SK-N-MC (cell line): ENCODE measurements around the gene FERMT1.

Experiments used
- DNase-seq: peaks from one replicate; pipeline ENCODE4 v3.0.0-alpha.2; 2011; ENCODE audit warnings: low read depth, low spot score
- H3K27ac ChIP-seq: fragments of 200-600 bp; sonication (generic); 2 replicates; pipeline ENCODE4 v1.5.1; 2016; ENCODE audit warnings: mixed run types
- H3K36me3 ChIP-seq: fragments of 200-600 bp; sonication (generic); 2 replicates; pipeline ENCODE4 v1.6.1; 2017; ENCODE audit warnings: antibody characterized with exemption, low read length, mixed read lengths; ENCODE audit not compliant: insufficient read depth
- H3K4me3 ChIP-seq: fragments of 200-600 bp; sonication (generic); 2 replicates; pipeline ENCODE4 v1.5.1; 2016
- H3K9ac ChIP-seq: fragments of 200-600 bp; sonication (generic); 2 replicates; pipeline ENCODE4 v1.8.0; 2017; ENCODE audit warnings: mixed run types, mixed read lengths; ENCODE audit not compliant: insufficient read length
- H3K9me3 ChIP-seq: fragments of 200-600 bp; sonication (generic); 2 replicates; pipeline ENCODE4 v1.6.1; 2017; ENCODE audit warnings: low read depth, mild to moderate bottlenecking, antibody characterized with exemption, low read length, moderate library complexity, mixed read lengths
- EZH2 ChIP-seq: fragments of 200-600 bp; sonication (generic); IDR thresholded peaks from one replicate; pipeline ENCODE4 v1.6.1; 2017; ENCODE audit warnings: antibody characterized with exemption
- FOXP2 ChIP-seq: optimal IDR thresholded peaks from 2 replicates; pipeline ENCODE3; 2011; ENCODE audit warnings: mild to moderate bottlenecking, moderate library complexity; ENCODE audit not compliant: insufficient read depth; ENCODE audit errors: extremely low read length, control extremely low read depth
- POLR2AphosphoS5 ChIP-seq: IDR thresholded peaks from 2 replicates; pipeline ENCODE4 v1.6.1; 2012; ENCODE audit warnings: mild to moderate bottlenecking, low read depth, low read length, borderline replicate concordance

FERMT1 gene

GRCh38 chr20:6104493-6105188 is 18.2 kb downstream of the FERMT1 start:
- TF ChIP-seq POLR2AphosphoS5 (no peak), FOXP2 (no peak), EZH2 (no peak)
- no peak overlapping the region for H3K4me3 ChIP-seq
- H3K27ac ChIP-seq, result no peak overlapping the region
- no peaks in the 10 kb centered on the region for H3K9me3 ChIP-seq
- no peak for DNase-seq
- peaks cover 55% of the 10 kb centered on the region for H3K36me3 ChIP-seq
- no peak overlapping the region for H3K9ac ChIP-seq

GRCh38 chr20:6103301-6103700 is 19.5 kb downstream of the FERMT1 start:
- no peak overlapping the region for H3K4me3 ChIP-seq
- no peak overlapping the region for H3K9ac ChIP-seq
- peaks cover 55% of the 10 kb centered on the region for H3K36me3 ChIP-seq
- no peak for TF ChIP-seq EZH2
- TF ChIP-seq FOXP2, result no peak
- TF ChIP-seq POLR2AphosphoS5, result no peak
- no peak for DNase-seq
- H3K9me3 ChIP-seq, result no peaks in the 10 kb centered on the region
- H3K27ac ChIP-seq, result no peak overlapping the region; the same call in 1 of the 2 replicates

GRCh38 chr20:6101346-6101745 is 21.5 kb downstream of the FERMT1 start:
- no peak for DNase-seq
- H3K9ac ChIP-seq, result no peak overlapping the region
- TF ChIP-seq EZH2 (no peak), POLR2AphosphoS5 (no peak), FOXP2 (no peak)
- no peak overlapping the region for H3K27ac ChIP-seq
- H3K4me3 ChIP-seq, result no peak overlapping the region
- no peaks in the 10 kb centered on the region for H3K9me3 ChIP-seq
- peaks cover 59% of the 10 kb centered on the region for H3K36me3 ChIP-seq

DNA sequence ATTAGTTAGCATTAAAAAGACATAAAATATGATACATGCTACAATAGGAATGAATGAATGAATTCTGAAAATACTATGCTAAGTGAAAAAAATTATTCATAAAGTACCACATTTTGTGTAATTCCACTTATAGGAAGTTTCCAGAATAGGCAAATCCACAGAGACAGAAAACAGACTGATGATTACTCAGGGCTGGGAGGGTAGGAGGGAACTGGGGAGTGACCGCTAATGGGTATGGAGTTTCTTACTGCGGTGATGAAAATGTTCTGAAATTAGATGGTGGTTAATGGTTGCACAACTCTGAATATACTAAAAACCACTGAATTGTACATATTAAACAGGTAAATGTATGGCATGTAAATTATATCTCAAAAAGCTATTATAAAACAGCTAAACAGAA is 22.6 kb downstream of the FERMT1 start:
- H3K9ac ChIP-seq, result no peak overlapping the region
- H3K27ac ChIP-seq, result no peak overlapping the region
- peaks cover 58% of the 10 kb centered on the region for H3K36me3 ChIP-seq
- TF ChIP-seq EZH2 (no peak), FOXP2 (no peak), POLR2AphosphoS5 (no peak)
- no peak for DNase-seq
- H3K4me3 ChIP-seq, result no peak overlapping the region
- no peaks in the 10 kb centered on the region for H3K9me3 ChIP-seq

GRCh38 chr20:6099819-6100218 is 23.0 kb downstream of the FERMT1 start:
- H3K9ac ChIP-seq, result no peak overlapping the region
- no peak for DNase-seq
- H3K9me3 ChIP-seq, result no peaks in the 10 kb centered on the region
- no peak overlapping the region for H3K4me3 ChIP-seq
- TF ChIP-seq FOXP2, result no peak
- no peak for TF ChIP-seq POLR2AphosphoS5
- TF ChIP-seq EZH2, result no peak
- peaks cover 57% of the 10 kb centered on the region for H3K36me3 ChIP-seq
- no peak overlapping the region for H3K27ac ChIP-seq

- Histone ChIP-seq H3K9me3 (no peaks in the 10 kb centered on the region), H3K27ac (no peak overlapping the region), H3K36me3 (peaks cover 56% of the 10 kb centered on the region), H3K9ac (no peak overlapping the region), H3K4me3 (no peak overlapping the region)
- DNase-seq, result no peak
- TF ChIP-seq EZH2 (no peak), FOXP2 (no peak), POLR2AphosphoS5 (no peak)
Observed at GRCh38 chr20:6095409-6095808, 27.4 kb downstream of the FERMT1 start.

GRCh38 chr20:6094565-6094964 is 28.3 kb downstream of the FERMT1 start:
- no peak overlapping the region for H3K9ac ChIP-seq
- H3K9me3 ChIP-seq, result no peaks in the 10 kb centered on the region
- H3K36me3 ChIP-seq, result peaks cover 48% of the 10 kb centered on the region
- DNase-seq, result no peak
- H3K27ac ChIP-seq, result no peak overlapping the region
- no peak for TF ChIP-seq FOXP2
- TF ChIP-seq POLR2AphosphoS5, result no peak
- TF ChIP-seq EZH2, result no peak
- no peak overlapping the region for H3K4me3 ChIP-seq

- H3K27ac ChIP-seq, result no peak overlapping the region
- DNase-seq, result no peak
- peaks cover 43% of the 10 kb centered on the region for H3K36me3 ChIP-seq
- TF ChIP-seq EZH2 (no peak), FOXP2 (no peak), POLR2AphosphoS5 (no peak)
- no peak overlapping the region for H3K4me3 ChIP-seq
- no peaks in the 10 kb centered on the region for H3K9me3 ChIP-seq
- no peak overlapping the region for H3K9ac ChIP-seq
Observed at GRCh38 chr20:6094063-6094462, 28.8 kb downstream of the FERMT1 start.

DNA sequence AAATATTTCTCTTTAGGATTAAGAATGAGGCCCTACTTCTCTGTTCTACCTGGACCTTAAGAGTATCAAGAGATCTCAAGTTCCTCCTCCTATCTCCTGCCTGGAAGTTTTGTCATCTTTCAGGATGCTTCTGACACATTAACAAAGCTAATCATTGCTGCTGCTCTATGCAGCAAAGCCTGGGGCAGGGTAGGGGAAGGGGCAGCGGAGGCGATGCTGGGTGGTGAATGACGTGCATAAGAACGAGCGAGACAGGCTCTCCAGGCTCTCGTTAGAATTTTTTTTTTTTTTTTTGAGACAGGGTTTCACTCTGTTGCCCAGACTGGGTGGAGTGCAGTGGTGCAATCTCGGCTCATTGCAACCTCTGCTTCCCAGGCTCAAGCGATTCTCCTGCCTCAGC is 31.2 kb downstream of the FERMT1 start:
- H3K9ac ChIP-seq, result no peak overlapping the region
- no peak overlapping the region for H3K27ac ChIP-seq
- H3K4me3 ChIP-seq, result no peak overlapping the region
- H3K9me3 ChIP-seq, result no peaks in the 10 kb centered on the region
- peaks cover 43% of the 10 kb centered on the region for H3K36me3 ChIP-seq
- no peak for TF ChIP-seq FOXP2
- DNase-seq, result no peak

GRCh38 chr20:6086868-6087267 is 36.0 kb downstream of the FERMT1 start:
- Histone ChIP-seq H3K9ac (no peak overlapping the region), H3K27ac (no peak overlapping the region), H3K36me3 (peaks cover 47% of the 10 kb centered on the region), H3K9me3 (no peaks in the 10 kb centered on the region), H3K4me3 (no peak overlapping the region)
- DNase-seq, result no peak
- TF ChIP-seq FOXP2 (no peak), EZH2 (no peak), POLR2AphosphoS5 (no peak)
